ENCODE data around the gene IER5L.

Gene IER5L

DNA sequence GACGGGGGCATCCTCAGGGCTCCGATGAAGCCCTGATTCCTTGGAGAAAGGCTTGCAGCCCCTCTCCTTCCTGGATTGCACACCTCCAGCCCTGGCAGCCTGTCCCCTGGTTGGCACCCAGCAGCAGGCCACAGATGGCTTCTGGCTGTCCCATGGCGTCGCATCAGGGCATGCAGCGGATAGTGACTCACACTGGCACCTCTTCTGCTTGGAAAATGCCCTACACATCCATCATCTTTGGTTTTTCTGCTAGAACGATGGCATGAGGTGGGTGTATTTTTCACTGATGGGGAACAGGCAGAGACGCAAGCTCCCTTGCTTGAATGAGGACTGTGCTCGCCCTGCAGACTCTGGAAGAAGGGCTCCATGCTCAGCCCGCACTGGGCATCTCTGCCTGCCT lies 23.2 kb upstream of the IER5L start:
- Histone ChIP-seq H3K9ac (ENCODE audit: low read length) (no peak overlapping the region), H3K9me3 (ENCODE audit: low read length) (no peaks in the 10 kb centered on the region), H3K36me3 (ENCODE audit: insufficient read depth, low read length) (no peaks in the 10 kb centered on the region), H3K4me1 (ENCODE audit: insufficient read depth, low read length, severe bottlenecking) (no peaks in the 10 kb centered on the region), H3K9me2 (ENCODE audit: low read depth, low read length) (no peaks in the 10 kb centered on the region), H3K4me3 (ENCODE audit: low read depth, low read length, poor library complexity, severe bottlenecking) (no peak overlapping the region), H3K4me2 (ENCODE audit: low read length) (no peak overlapping the region), H4K20me1 (ENCODE audit: insufficient read depth, low read length) (no peaks in the 10 kb centered on the region), H3K79me2 (ENCODE audit: insufficient read depth, low read length) (no peaks in the 10 kb centered on the region), H3K27me3 (ENCODE audit: insufficient read depth, low read length) (peaks cover 5% of the 10 kb centered on the region; the same call in 1 of the 2 replicates), H2AFZ (ENCODE audit: low read length) (no peak overlapping the region), H3F3A (ENCODE audit: insufficient read depth, low read length) (no peaks in the 10 kb centered on the region), H3K27ac (ENCODE audit: low read depth, low read length, poor library complexity, severe bottlenecking) (no peak overlapping the region)
- TF ChIP-seq, protein P1, sequence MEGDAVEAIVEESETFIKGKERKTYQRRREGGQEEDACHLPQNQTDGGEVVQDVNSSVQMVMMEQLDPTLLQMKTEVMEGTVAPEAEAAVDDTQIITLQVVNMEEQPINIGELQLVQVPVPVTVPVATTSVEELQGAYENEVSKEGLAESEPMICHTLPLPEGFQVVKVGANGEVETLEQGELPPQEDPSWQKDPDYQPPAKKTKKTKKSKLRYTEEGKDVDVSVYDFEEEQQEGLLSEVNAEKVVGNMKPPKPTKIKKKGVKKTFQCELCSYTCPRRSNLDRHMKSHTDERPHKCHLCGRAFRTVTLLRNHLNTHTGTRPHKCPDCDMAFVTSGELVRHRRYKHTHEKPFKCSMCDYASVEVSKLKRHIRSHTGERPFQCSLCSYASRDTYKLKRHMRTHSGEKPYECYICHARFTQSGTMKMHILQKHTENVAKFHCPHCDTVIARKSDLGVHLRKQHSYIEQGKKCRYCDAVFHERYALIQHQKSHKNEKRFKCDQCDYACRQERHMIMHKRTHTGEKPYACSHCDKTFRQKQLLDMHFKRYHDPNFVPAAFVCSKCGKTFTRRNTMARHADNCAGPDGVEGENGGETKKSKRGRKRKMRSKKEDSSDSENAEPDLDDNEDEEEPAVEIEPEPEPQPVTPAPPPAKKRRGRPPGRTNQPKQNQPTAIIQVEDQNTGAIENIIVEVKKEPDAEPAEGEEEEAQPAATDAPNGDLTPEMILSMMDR (IDR thresholded peaks at IDR 0.05; ENCODE audit: low read length): no peak
- TF ChIP-seq EZH2 (IDR thresholded peaks at IDR 0.05; ENCODE audit: borderline replicate concordance, low read length): no peak

- no peak overlapping the region for H3K4me2 ChIP-seq (ENCODE audit: low read length)
- H3K9ac ChIP-seq (ENCODE audit: low read length): no peak overlapping the region
Observed at GRCh38 chr9:129200255-129200654, 22.2 kb upstream of the IER5L start.

GRCh38 chr9:129199044-129199435 lies 21.0 kb upstream of the IER5L start:
- Histone ChIP-seq H3K79me2 (ENCODE audit: insufficient read depth, low read length) (no peaks in the 10 kb centered on the region), H3K9ac (ENCODE audit: low read length) (no peak overlapping the region), H3K36me3 (ENCODE audit: insufficient read depth, low read length) (no peaks in the 10 kb centered on the region), H3K4me2 (ENCODE audit: low read length) (no peak overlapping the region), H3K27me3 (ENCODE audit: insufficient read depth, low read length) (peaks cover 6% of the 10 kb centered on the region; the same call in 1 of the 2 replicates), H3K4me1 (ENCODE audit: insufficient read depth, low read length, severe bottlenecking) (no peaks in the 10 kb centered on the region), H2AFZ (ENCODE audit: low read length) (no peak overlapping the region), H3F3A (ENCODE audit: insufficient read depth, low read length) (no peaks in the 10 kb centered on the region), H3K27ac (ENCODE audit: low read depth, low read length, poor library complexity, severe bottlenecking) (no peak overlapping the region), H3K9me3 (ENCODE audit: low read length) (no peaks in the 10 kb centered on the region), H3K4me3 (ENCODE audit: low read depth, low read length, poor library complexity, severe bottlenecking) (no peak overlapping the region), H3K9me2 (ENCODE audit: low read depth, low read length) (no peaks in the 10 kb centered on the region), H4K20me1 (ENCODE audit: insufficient read depth, low read length) (no peaks in the 10 kb centered on the region)
- no peak for TF ChIP-seq EZH2 (IDR thresholded peaks at IDR 0.05; ENCODE audit: borderline replicate concordance, low read length)
- TF ChIP-seq, protein P1 (IDR thresholded peaks at IDR 0.05; ENCODE audit: low read length): no peak

More at GRCh38 chr9:129200255-129200654, 22.2 kb upstream of the IER5L start:
- Histone ChIP-seq H3K4me3 (ENCODE audit: low read depth, low read length, poor library complexity, severe bottlenecking) (no peak overlapping the region), H3K79me2 (ENCODE audit: insufficient read depth, low read length) (no peaks in the 10 kb centered on the region), H3K4me1 (ENCODE audit: insufficient read depth, low read length, severe bottlenecking) (no peaks in the 10 kb centered on the region), H3K9me2 (ENCODE audit: low read depth, low read length) (no peaks in the 10 kb centered on the region), H3K27ac (ENCODE audit: low read depth, low read length, poor library complexity, severe bottlenecking) (no peak overlapping the region), H3K36me3 (ENCODE audit: insufficient read depth, low read length) (no peaks in the 10 kb centered on the region), H2AFZ (ENCODE audit: low read length) (no peak overlapping the region), H3K27me3 (ENCODE audit: insufficient read depth, low read length) (peaks cover 6% of the 10 kb centered on the region; the same call in 1 of the 2 replicates), H3F3A (ENCODE audit: insufficient read depth, low read length) (no peaks in the 10 kb centered on the region), H3K9me3 (ENCODE audit: low read length) (no peaks in the 10 kb centered on the region), H4K20me1 (ENCODE audit: insufficient read depth, low read length) (no peaks in the 10 kb centered on the region)
- TF ChIP-seq, protein P1 (IDR thresholded peaks at IDR 0.05; ENCODE audit: low read length): no peak
- TF ChIP-seq EZH2 (IDR thresholded peaks at IDR 0.05; ENCODE audit: borderline replicate concordance, low read length): no peak
